Neural cell (in vitro differentiated cells): ENCODE measurements around the gene CWF19L2. TPM values are rescaled to one million over a fixed set of nuclear protein-coding genes. Genes with fewer than 3 reads are reported as not detected.

ENCODE experiments used
- H2AFZ ChIP-seq: fragments of 200-600, 300-800 bp; sonication (generic), shearing (Covaris generic); 2 replicates; pipeline ENCODE4 v1.6.0; 2014; ENCODE audit warnings: low read depth, mild to moderate bottlenecking, antibody characterized with exemption, low read length, moderate library complexity
- H3F3A ChIP-seq: fragments of 200-600 bp; shearing (Covaris generic); 2 replicates; pipeline ENCODE4 v1.6.1; 2016; ENCODE audit warnings: mild to moderate bottlenecking, moderate library complexity, mixed read lengths, antibody characterized with exemption, low read length; ENCODE audit not compliant: insufficient read depth, poor library complexity, severe bottlenecking
- H3K27ac ChIP-seq: fragments of 200-600, 300-800 bp; sonication (generic), shearing (Covaris generic); 2 replicates; pipeline ENCODE4 v1.5.1; 2014; ENCODE audit warnings: mild to moderate bottlenecking, low read length, moderate library complexity
- H3K27me3 ChIP-seq: fragments of 300-800, 200-600 bp; sonication (generic), shearing (Covaris generic); 2 replicates; pipeline ENCODE4 v1.6.0; 2014; ENCODE audit warnings: mild to moderate bottlenecking, low read depth, low read length, moderate library complexity; ENCODE audit not compliant: insufficient read depth
- H3K36me3 ChIP-seq: fragments of 300-800, 200-600 bp; sonication (generic), shearing (Covaris generic); 2 replicates; pipeline ENCODE4 v1.5.1; 2014; ENCODE audit warnings: mild to moderate bottlenecking, antibody characterized with exemption, low read length, moderate library complexity; ENCODE audit not compliant: insufficient read depth
- H3K4me2 ChIP-seq: fragments of 300-800, 200-600 bp; sonication (generic), shearing (Covaris generic); 2 replicates; pipeline ENCODE4 v1.6.0; 2014; ENCODE audit warnings: mild to moderate bottlenecking, low read length
- H3K4me3 ChIP-seq: fragments of 300-800, 200-600 bp; sonication (generic), shearing (Covaris generic); 2 replicates; pipeline ENCODE4 v1.5.1; 2014; ENCODE audit warnings: mild to moderate bottlenecking, low read length, moderate library complexity
- H3K79me2 ChIP-seq: fragments of 200-600 bp; shearing (Covaris generic); replicated peaks from 2 replicates; pipeline ENCODE4 v1.6.0; 2014; ENCODE audit warnings: mild to moderate bottlenecking, low read length, moderate library complexity; ENCODE audit not compliant: insufficient read depth
- H3K9ac ChIP-seq: fragments of 300-800, 200-600 bp; sonication (generic), shearing (Covaris generic); 2 replicates; pipeline ENCODE4 v1.6.1; 2016; ENCODE audit warnings: mild to moderate bottlenecking, low read length, mixed read lengths
- H3K9me2 ChIP-seq: fragments of 200-600 bp; shearing (Covaris generic); 2 replicates; pipeline ENCODE4 v1.6.1; 2016; ENCODE audit warnings: mild to moderate bottlenecking, low read length, mixed read lengths; ENCODE audit not compliant: insufficient read depth
- H3K9me3 ChIP-seq: fragments of 200-600, 300-800 bp; sonication (generic), shearing (Covaris generic); 2 replicates; pipeline ENCODE4 v1.6.1; 2016; ENCODE audit warnings: mild to moderate bottlenecking, mixed run types, low read length, moderate library complexity, mixed read lengths
- H4K20me1 ChIP-seq: fragments of 200-600 bp; shearing (Covaris generic); 2 replicates; pipeline ENCODE4 v1.6.1; 2016; ENCODE audit warnings: mild to moderate bottlenecking, mixed run types; ENCODE audit not compliant: insufficient read depth
- CTCF ChIP-seq: fragments of 450-650 bp; IDR thresholded peaks from 2 replicates; pipeline ENCODE4 v1.5.1; 2014; ENCODE audit warnings: antibody characterized with exemption, mild to moderate bottlenecking, moderate library complexity; ENCODE audit not compliant: poor library complexity, severe bottlenecking
- EP300 ChIP-seq: fragments of 450-650 bp; conservative IDR thresholded peaks from 2 replicates; pipeline ENCODE4 v1.6.1; 2014; ENCODE audit warnings: antibody characterized with exemption, mild to moderate bottlenecking, moderate library complexity; ENCODE audit not compliant: poor library complexity, severe bottlenecking
- EZH2 ChIP-seq: fragments of 200-600, 300-800 bp; shearing (Covaris generic), sonication (generic); IDR thresholded peaks from 2 replicates; pipeline ENCODE4 v1.6.1; 2014; ENCODE audit warnings: antibody characterized with exemption, low read length, borderline replicate concordance, mild to moderate bottlenecking; ENCODE audit not compliant: insufficient read depth, poor library complexity, severe bottlenecking
- MXI1 ChIP-seq: fragments of 450-650 bp; conservative IDR thresholded peaks from 2 replicates; pipeline ENCODE4 v1.6.1; 2014; ENCODE audit warnings: antibody characterized with exemption, mild to moderate bottlenecking; ENCODE audit not compliant: poor library complexity, severe bottlenecking
- POLR2AphosphoS5 ChIP-seq: IDR thresholded peaks from 2 replicates; pipeline ENCODE4 v1.6.1; 2012
- RAD21 ChIP-seq: fragments of 450-650 bp; conservative IDR thresholded peaks from 2 replicates; pipeline ENCODE4 v1.6.1; 2014; ENCODE audit warnings: antibody characterized with exemption, mild to moderate bottlenecking, moderate library complexity
- REST ChIP-seq: IDR thresholded peaks from 2 replicates; pipeline ENCODE4 v1.6.1; 2012; ENCODE audit warnings: borderline replicate concordance
- SMC3 ChIP-seq: fragments of 450-650 bp; conservative IDR thresholded peaks from 2 replicates; pipeline ENCODE4 v1.6.1; 2014; ENCODE audit warnings: antibody characterized with exemption, mild to moderate bottlenecking, moderate library complexity; ENCODE audit not compliant: poor library complexity
- TAF1 ChIP-seq: IDR thresholded peaks from 2 replicates; pipeline ENCODE4 v1.6.1; 2012; ENCODE audit warnings: low read depth
- polyA plus RNA-seq: library from polyadenylated mRNA; depleted of rRNA; stranded (reverse); fragments of >200 nt; gene quantifications from 2 replicates; pipeline ENCODE4 v1.2.3, GENCODE V29; 2014

The CWF19L2 gene
- polyA plus RNA-seq, 1 donor from 2014 or later = 4.9 TPM

GRCh38 chr11:107293677-107294344 is 163.8 kb downstream of the CWF19L2 start:
- Histone ChIP-seq H2AFZ (no peak overlapping the region), H3K9ac (no peak overlapping the region), H3F3A (no peaks in the 10 kb centered on the region), H3K27me3 (no peaks in the 10 kb centered on the region), H3K36me3 (no peaks in the 10 kb centered on the region), H3K79me2 (no peaks in the 10 kb centered on the region), H3K9me3 (no peaks in the 10 kb centered on the region), H3K4me2 (no peak overlapping the region), H3K4me3 (no peak overlapping the region), H4K20me1 (no peaks in the 10 kb centered on the region), H3K27ac (no peak overlapping the region), H3K9me2 (no peaks in the 10 kb centered on the region)
- TF ChIP-seq EP300 (no peak), REST (no peak), SMC3 (no peak), EZH2 (no peak), TAF1 (no peak), RAD21 (no peak), CTCF (no peak), MXI1 (no peak), POLR2AphosphoS5 (no peak)

GRCh38 chr11:107282195-107282594 is 175.4 kb downstream of the CWF19L2 start:
- Histone ChIP-seq H3K4me3 (no peak overlapping the region), H3K9me2 (no peaks in the 10 kb centered on the region), H3K9me3 (no peaks in the 10 kb centered on the region), H3K36me3 (no peaks in the 10 kb centered on the region), H3K27me3 (no peaks in the 10 kb centered on the region), H3F3A (no peaks in the 10 kb centered on the region), H3K9ac (no peak overlapping the region), H3K27ac (no peak overlapping the region), H4K20me1 (no peaks in the 10 kb centered on the region), H3K4me2 (no peak overlapping the region), H3K79me2 (no peaks in the 10 kb centered on the region), H2AFZ (no peak overlapping the region)
- TF ChIP-seq RAD21 (no peak), SMC3 (no peak), EP300 (no peak), POLR2AphosphoS5 (no peak), EZH2 (no peak), REST (no peak), MXI1 (no peak), TAF1 (no peak), CTCF (no peak)
